Ovary (tissue), 3 donors: ENCODE measurements around the gene VPS4A.

ENCODE experiments used
- CTCF ChIP-seq, 3 donors: fragments of 450-650 bp in 2 of 3; fragments of 200-600 bp in 1 of 3; IDR thresholded peaks; one replicate each; pipeline versions ENCODE4 v1.5.1 to v1.8.0; 2016 to 2022; ENCODE audit warnings: antibody characterized with exemption in 3 of 3, mild to moderate bottlenecking in 1 of 3
- EP300 ChIP-seq: sonication (generic); formaldehyde crosslinking; IDR thresholded peaks from one replicate; pipeline ENCODE4 v1.6.1; 2017; ENCODE audit warnings: antibody characterized with exemption
- POLR2A ChIP-seq: fragments of 450-650 bp; IDR thresholded peaks from one replicate; pipeline ENCODE4 v1.6.1; 2017; ENCODE audit warnings: antibody characterized with exemption, mild to moderate bottlenecking, moderate library complexity
- donor health status: DM: no; HTN: no; CAD: no.

DNA sequence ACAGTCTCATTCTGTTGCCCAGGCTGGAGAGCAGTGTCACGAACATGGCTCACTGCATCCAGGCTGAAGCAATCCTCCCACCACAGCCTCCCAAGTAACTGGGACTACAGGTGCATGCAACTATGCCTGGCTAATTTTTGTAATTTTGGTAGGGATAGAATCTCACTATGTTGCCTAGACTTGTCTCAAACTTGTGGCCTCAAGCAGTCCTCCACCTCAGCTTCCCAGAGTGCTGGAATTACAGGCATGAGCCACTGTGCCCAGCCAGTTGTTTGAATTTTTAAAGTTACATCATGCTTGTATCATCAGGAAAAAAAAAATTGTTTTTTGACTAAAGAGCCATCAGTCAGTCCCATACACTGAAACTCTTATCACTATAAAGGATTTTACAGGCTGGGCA lies 17.1 kb upstream of the VPS4A start:
- no peak for TF ChIP-seq POLR2A
- no peak for TF ChIP-seq CTCF (IDR thresholded peaks at IDR 0.05)
- TF ChIP-seq EP300 = no peak
